ENCODE data around the gene SOX15. TPM values are rescaled to one million over a fixed set of nuclear protein-coding genes. Genes with fewer than 3 reads are reported as not detected.

SOX15 gene
- total and polyA plus RNA-seq, 10 of the 15 experiments (the other 5 are each of a cell fraction or from before 2014, with no cell fraction given), result 0.06 to 0.53 (median 0.16) TPM; not detected in 2

- intact Hi-C loops (cut with micrococcal nuclease; ENCODE audit: unreplicated experiment) (no loop called here), in situ Hi-C loops (cut with MboI) (no loop called here)
- H4K20me1 ChIP-seq (ENCODE audit: control insufficient read depth, insufficient read depth), result peaks cover 25% of the 10 kb centered on the region
- no TSS peak for BruUV-seq (replicated peaks)
- SMC1A ChIA-PET (ENCODE audit: uncharacterized antibody, unreplicated experiment), result interaction anchor here (1.0 to 1.3 kb wide), 3 partner anchors 8 to 16 kb away, joined by 3 to 6 read pairs (median 3); partner anchors contain the start of gene MPDU1
- H3K27ac ChIP-seq (ENCODE audit: control insufficient read depth, insufficient read depth), result no peak overlapping the region
- ATAC-seq (no peak), FAIRE-seq (no peak), DNase-seq (ENCODE audit: low read depth, low spot score) (no peak)
- TF ChIP-seq ZBTB4 (CRISPR knock-in tag; IDR thresholded peaks at IDR 0.05) (no peak), TCF3 (IDR thresholded peaks at IDR 0.05; ENCODE audit: borderline replicate concordance, insufficient read depth, low read depth, low read length) (no peak), RFX5 (IDR thresholded peaks at IDR 0.05; ENCODE audit: low read depth, low read length) (no peak), E2F4 (IDR thresholded peaks at IDR 0.05; ENCODE audit: low read depth, low read length) (no peak), NBN (IDR thresholded peaks at IDR 0.05) (no peak), CHD2 (IDR thresholded peaks at IDR 0.05; ENCODE audit: borderline replicate concordance, low read depth, low read length) (no peak), BACH1 (IDR thresholded peaks at IDR 0.05; ENCODE audit: borderline replicate concordance) (no peak)
- RAD21 ChIA-PET (ENCODE audit: unreplicated experiment), result interaction anchor here (0.5 to 2.7 kb wide), 4 partner anchors 13 to 648 kb away, joined by 3 to 8 read pairs (median 4); partner anchors contain the start of genes SENP3 and TP53
- H3K4me1 ChIP-seq (ENCODE audit: control insufficient read depth, insufficient read depth, low read length), result peaks cover 43% of the 10 kb centered on the region
- H3K4me2 ChIP-seq (ENCODE audit: control insufficient read depth, insufficient read depth), result peak overlapping the region; percentile 61
- H3K4me3 ChIP-seq, result peak overlapping the region; percentile 93
- peaks cover 61% of the 10 kb centered on the region for H3K79me2 ChIP-seq (ENCODE audit: control insufficient read depth, insufficient read depth, low read length)
- peaks cover 36 to 52% of the 10 kb centered on the region in 2 experiments for H3K36me3 ChIP-seq (ENCODE audit: control insufficient read depth in 2 of 2, insufficient read depth in 2 of 2, low read length in 1 of 2)
- no peak overlapping the region for H2AFZ ChIP-seq (ENCODE audit: control insufficient read depth, low read depth, low read length)
- H3K27me3 ChIP-seq (replicated peaks in 1 of 2; ENCODE audit: control insufficient read depth in 2 of 2, insufficient read depth in 2 of 2, low read length in 1 of 2), result no peaks in the 10 kb centered on the region
- peak overlapping the region; percentile 13; the same call in 1 of the 2 replicates for H3K9ac ChIP-seq (ENCODE audit: control insufficient read depth, insufficient read depth, low read length)
- WGBS (ENCODE audit: insufficient coverage, insufficient replicate concordance, low lambda C conversion rate, missing lambda C conversion rate), result 31% methylated on average over 7 of the region's 7 CpGs
- CTCF ChIA-PET, result interaction anchor here (0.8 to 3.0 kb wide), 2 partner anchors 9 to 15 kb away, joined by 3 to 14 read pairs; partner anchors contain the start of gene SENP3
- POLR2A ChIA-PET, result interaction anchor here (1.0 to 5.1 kb wide), 3 partner anchors 9 to 135 kb away, joined by 4 to 39 read pairs (median 6); partner anchors contain the start of genes MPDU1 and TP53
- H3K9me3 ChIP-seq (replicated peaks; ENCODE audit: control insufficient read depth, insufficient read depth, low read length), result no peaks in the 10 kb centered on the region
Observed at GRCh38 chr17:7575959-7576358, 13.9 kb downstream of the SOX15 start.
